Astrocyte (in vitro differentiated cells and primary cell): ENCODE data around the gene CAVIN3. TPM values are rescaled to one million over a fixed set of nuclear protein-coding genes. Genes with fewer than 3 reads are reported as not detected.
A peak's percentile ranks its signal among the peaks of the same experiment; 100 is the strongest.

ENCODE experiments used
- DNase-seq: peaks from one replicate; pipeline ENCODE4 v3.0.0-alpha.2; 2010; ENCODE audit warnings: low read depth
- FAIRE-seq: peaks from 2 replicates; lab custom pipeline; 2011; peaks lifted over from hg19 to GRCh38; lab: Jason Lieb, UNC
- H2AFZ ChIP-seq: 2 replicates; pipeline ENCODE4 v1.6.0; 2012; ENCODE audit warnings: low read depth, low read length, inconsistent platforms
- H3K27ac ChIP-seq: 2 replicates; pipeline ENCODE4 v1.5.1; 2011; ENCODE audit warnings: low read depth, low read length, inconsistent platforms
- H3K27me3 ChIP-seq: 2 replicates; pipeline ENCODE4 v1.6.0; 2011; ENCODE audit warnings: low read length, inconsistent platforms; ENCODE audit not compliant: insufficient read depth
- H3K36me3 ChIP-seq: 2 replicates; pipeline ENCODE4 v1.5.1; 2011; ENCODE audit warnings: low read length, inconsistent platforms; ENCODE audit not compliant: insufficient read depth
- H3K4me1 ChIP-seq: 2 replicates; pipeline ENCODE4 v1.5.1; 2011; ENCODE audit warnings: low read length, inconsistent platforms; ENCODE audit not compliant: insufficient read depth
- H3K4me2 ChIP-seq: 2 replicates; pipeline ENCODE4 v1.6.0; 2012; ENCODE audit warnings: low read length, inconsistent platforms
- H3K4me3 ChIP-seq: 2 replicates; pipeline ENCODE4 v1.5.1; 2011; ENCODE audit warnings: low read depth, mild to moderate bottlenecking, low read length, inconsistent platforms; ENCODE audit not compliant: insufficient read depth
- H3K79me2 ChIP-seq: 2 replicates; pipeline ENCODE4 v1.6.0; 2012; ENCODE audit warnings: mild to moderate bottlenecking, low read length, inconsistent platforms; ENCODE audit not compliant: insufficient read depth
- H3K9ac ChIP-seq: 2 replicates; pipeline ENCODE4 v1.6.0; 2012; ENCODE audit warnings: mild to moderate bottlenecking, low read length, inconsistent platforms
- H3K9me3 ChIP-seq: 2 replicates; pipeline ENCODE4 v1.5.1; 2012; ENCODE audit warnings: low read depth, mild to moderate bottlenecking, low read length, inconsistent platforms; ENCODE audit not compliant: insufficient read depth
- H4K20me1 ChIP-seq: 2 replicates; pipeline ENCODE4 v1.6.0; 2012; ENCODE audit warnings: low read length, inconsistent platforms; ENCODE audit not compliant: insufficient read depth
- H3K27ac Mint-ChIP-seq: one replicate; pipeline ENCODE4 v1.8.0; 2021; ENCODE audit warnings: mild to moderate bottlenecking, mixed read lengths; ENCODE audit not compliant: unreplicated experiment
- H3K27me3 Mint-ChIP-seq: one replicate; pipeline ENCODE4 v1.8.0; 2021; ENCODE audit warnings: low read depth, mixed read lengths; ENCODE audit not compliant: unreplicated experiment
- H3K36me3 Mint-ChIP-seq: one replicate; pipeline ENCODE4 v1.8.0; 2021; ENCODE audit warnings: low read depth, mixed read lengths; ENCODE audit not compliant: unreplicated experiment
- H3K4me1 Mint-ChIP-seq: one replicate; pipeline ENCODE4 v1.8.0; 2021; ENCODE audit warnings: low read depth, mixed read lengths; ENCODE audit not compliant: unreplicated experiment
- H3K4me3 Mint-ChIP-seq: one replicate; pipeline ENCODE4 v1.8.0; 2021; ENCODE audit warnings: mild to moderate bottlenecking, moderate library complexity, mixed read lengths; ENCODE audit not compliant: unreplicated experiment
- H3K9me3 Mint-ChIP-seq: one replicate; pipeline ENCODE4 v1.8.0; 2021; ENCODE audit warnings: mild to moderate bottlenecking, mixed read lengths; ENCODE audit not compliant: unreplicated experiment
- EZH2 ChIP-seq: IDR thresholded peaks from 2 replicates; pipeline ENCODE4 v1.6.1; 2012; ENCODE audit warnings: mild to moderate bottlenecking, low read length, inconsistent platforms; ENCODE audit not compliant: insufficient read depth
- total RNA-seq: library from RNA; stranded (reverse); gene quantifications from 2 replicates; pipeline ENCODE4 v1.2.1, GENCODE V29; 2021
- TF ChIP-seq, protein P1 (sequence below): IDR thresholded peaks from 2 replicates; pipeline ENCODE4 v1.5.1; 2011; ENCODE audit warnings: low read depth, mild to moderate bottlenecking, inconsistent platforms, low read length, moderate library complexity; ENCODE audit not compliant: insufficient read depth

CAVIN3 gene
- total RNA-seq, 1 donor from 2014 or later, result 57.3 TPM

GRCh38 chr11:6318204-6318603, 2.1 kb downstream of the CAVIN3 start:
- H3K4me3 Mint-ChIP-seq, result peak overlapping the region; percentile 83
- no peak for FAIRE-seq
- peak overlapping the region; percentile 99 for H3K9ac ChIP-seq
- H3K27me3 Mint-ChIP-seq, result peaks cover 5% of the 10 kb centered on the region
- DNase-seq, result no peak
- TF ChIP-seq EZH2, result no peak
- TF ChIP-seq, protein P1, sequence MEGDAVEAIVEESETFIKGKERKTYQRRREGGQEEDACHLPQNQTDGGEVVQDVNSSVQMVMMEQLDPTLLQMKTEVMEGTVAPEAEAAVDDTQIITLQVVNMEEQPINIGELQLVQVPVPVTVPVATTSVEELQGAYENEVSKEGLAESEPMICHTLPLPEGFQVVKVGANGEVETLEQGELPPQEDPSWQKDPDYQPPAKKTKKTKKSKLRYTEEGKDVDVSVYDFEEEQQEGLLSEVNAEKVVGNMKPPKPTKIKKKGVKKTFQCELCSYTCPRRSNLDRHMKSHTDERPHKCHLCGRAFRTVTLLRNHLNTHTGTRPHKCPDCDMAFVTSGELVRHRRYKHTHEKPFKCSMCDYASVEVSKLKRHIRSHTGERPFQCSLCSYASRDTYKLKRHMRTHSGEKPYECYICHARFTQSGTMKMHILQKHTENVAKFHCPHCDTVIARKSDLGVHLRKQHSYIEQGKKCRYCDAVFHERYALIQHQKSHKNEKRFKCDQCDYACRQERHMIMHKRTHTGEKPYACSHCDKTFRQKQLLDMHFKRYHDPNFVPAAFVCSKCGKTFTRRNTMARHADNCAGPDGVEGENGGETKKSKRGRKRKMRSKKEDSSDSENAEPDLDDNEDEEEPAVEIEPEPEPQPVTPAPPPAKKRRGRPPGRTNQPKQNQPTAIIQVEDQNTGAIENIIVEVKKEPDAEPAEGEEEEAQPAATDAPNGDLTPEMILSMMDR, result no peak
- peak overlapping the region; percentile 96 for H3K4me2 ChIP-seq
- no peak overlapping the region for H2AFZ ChIP-seq
- H4K20me1 ChIP-seq, result no peaks in the 10 kb centered on the region
- H3K4me3 ChIP-seq, result peak overlapping the region; percentile 88
- H3K9me3 ChIP-seq, result no peaks in the 10 kb centered on the region
- H3K79me2 ChIP-seq, result peaks cover 23% of the 10 kb centered on the region
- no peaks in the 10 kb centered on the region for H3K27me3 ChIP-seq
- H3K4me1 Mint-ChIP-seq, result peaks cover 31% of the 10 kb centered on the region
- H3K4me1 ChIP-seq, result peaks cover 32% of the 10 kb centered on the region
- peaks cover 5% of the 10 kb centered on the region for H3K36me3 ChIP-seq
- no peak overlapping the region for H3K27ac ChIP-seq
- no peaks in the 10 kb centered on the region for H3K36me3 Mint-ChIP-seq
- peak overlapping the region; percentile 84 for H3K27ac Mint-ChIP-seq
- H3K9me3 Mint-ChIP-seq, result no peaks in the 10 kb centered on the region

GRCh38 chr11:6315811-6316425, 4.4 kb downstream of the CAVIN3 start:
- Histone ChIP-seq H3K27ac (no peak overlapping the region), H3K9me3 (no peaks in the 10 kb centered on the region), H3K36me3 (peaks cover 5% of the 10 kb centered on the region), H3K27me3 (no peaks in the 10 kb centered on the region), H4K20me1 (no peaks in the 10 kb centered on the region), H3K79me2 (peaks cover 23% of the 10 kb centered on the region), H3K9ac (no peak overlapping the region), H2AFZ (no peak overlapping the region), H3K4me1 (peaks cover 20% of the 10 kb centered on the region), H3K4me3 (no peak overlapping the region), H3K4me2 (peak overlapping the region; percentile 52)
- no peaks in the 10 kb centered on the region for H3K9me3 Mint-ChIP-seq
- H3K27ac Mint-ChIP-seq, result no peak overlapping the region
- TF ChIP-seq, protein P1, result peak; percentile 74
- TF ChIP-seq EZH2, result no peak
- H3K4me1 Mint-ChIP-seq, result peaks cover 14% of the 10 kb centered on the region
- H3K36me3 Mint-ChIP-seq, result no peaks in the 10 kb centered on the region
- H3K27me3 Mint-ChIP-seq, result peaks cover 5% of the 10 kb centered on the region
- peak; percentile 20 for FAIRE-seq
- H3K4me3 Mint-ChIP-seq, result no peak overlapping the region
- peak; percentile 30 for DNase-seq

DNA sequence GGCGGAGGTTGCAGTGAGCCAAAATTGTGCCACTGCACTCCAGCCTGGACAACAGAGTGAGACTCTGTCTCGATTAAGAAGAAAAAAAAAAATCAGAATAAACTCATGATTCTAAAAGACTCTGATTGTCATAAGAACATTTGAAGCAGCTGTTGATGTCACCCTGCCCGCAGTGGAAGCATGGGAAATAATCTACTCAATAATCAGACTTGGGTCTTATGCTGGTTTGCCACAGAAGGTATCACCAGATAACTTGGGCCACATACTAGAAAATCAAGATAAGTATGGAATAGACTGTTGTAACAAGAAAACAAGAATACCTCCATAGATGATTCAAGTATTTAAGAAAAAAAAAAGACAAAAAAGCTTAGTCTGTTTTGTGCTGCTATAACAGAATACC, 8.2 kb downstream of the CAVIN3 start:
- FAIRE-seq, result no peak
- H3K27me3 ChIP-seq, result no peaks in the 10 kb centered on the region
- Mint-ChIP-seq H3K27ac (no peak overlapping the region), H3K4me3 (no peak overlapping the region), H3K4me1 (peaks cover 5% of the 10 kb centered on the region), H3K9me3 (no peaks in the 10 kb centered on the region), H3K27me3 (peaks cover 7% of the 10 kb centered on the region), H3K36me3 (no peaks in the 10 kb centered on the region)
- no peak overlapping the region for H3K27ac ChIP-seq
- H3K79me2 ChIP-seq, result no peaks in the 10 kb centered on the region
- DNase-seq, result no peak
- TF ChIP-seq EZH2, result no peak
- TF ChIP-seq, protein P1, result no peak
- no peaks in the 10 kb centered on the region for H3K9me3 ChIP-seq
- H3K36me3 ChIP-seq, result no peaks in the 10 kb centered on the region
- no peaks in the 10 kb centered on the region for H3K4me1 ChIP-seq
- H4K20me1 ChIP-seq, result no peaks in the 10 kb centered on the region
- no peak overlapping the region for H3K4me3 ChIP-seq
- H3K9ac ChIP-seq, result no peak overlapping the region
- no peak overlapping the region for H3K4me2 ChIP-seq
- H2AFZ ChIP-seq, result no peak overlapping the region
